HG03039 (cell line): ENCODE data around the gene TNRC6C.
"Not testable (repeated sequence)": the region's sequence is repeated elsewhere in the genome, so short reads cannot be mapped to it uniquely, and the experiment has no call there.

ENCODE experiments used
- ATAC-seq: cut with Tn5 transposase; IDR thresholded peaks from one replicate; pipeline ENCODE4 v1.9.1; 2021; ENCODE audit warnings: mild to moderate bottlenecking, moderate library complexity; ENCODE audit not compliant: unreplicated experiment

Gene TNRC6C

GRCh38 chr17:78041386-78042179 is 83.1 kb downstream of the TNRC6C start:
- ATAC-seq, result no peak

DNA sequence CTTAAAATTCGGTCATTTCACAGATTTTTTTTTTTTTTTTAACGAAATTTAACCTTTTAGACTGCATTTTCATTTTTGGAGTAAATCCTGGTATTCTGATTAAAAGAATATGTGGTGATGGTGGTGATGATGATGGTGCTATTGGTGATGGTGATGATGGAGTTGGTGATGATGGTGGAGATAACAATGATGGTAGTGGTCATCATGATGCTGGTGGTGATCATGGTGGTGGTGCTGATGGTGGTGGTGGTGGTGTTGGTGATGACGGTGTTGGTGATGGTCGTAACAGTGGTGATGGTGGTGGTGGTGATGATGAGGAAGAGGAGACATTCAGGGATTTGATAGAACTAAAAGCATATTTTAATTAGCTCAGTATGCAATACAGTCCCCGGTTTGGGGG is 84.0 kb downstream of the TNRC6C start:
- no peak for ATAC-seq

GRCh38 chr17:78043031-78043430 is 84.5 kb downstream of the TNRC6C start:
- ATAC-seq, result no peak

- ATAC-seq, result no peak
Measured at GRCh38 chr17:78044280-78044835, 85.9 kb downstream of the TNRC6C start.

GRCh38 chr17:78045316-78045715 is 86.8 kb downstream of the TNRC6C start:
- ATAC-seq, result no peak

DNA sequence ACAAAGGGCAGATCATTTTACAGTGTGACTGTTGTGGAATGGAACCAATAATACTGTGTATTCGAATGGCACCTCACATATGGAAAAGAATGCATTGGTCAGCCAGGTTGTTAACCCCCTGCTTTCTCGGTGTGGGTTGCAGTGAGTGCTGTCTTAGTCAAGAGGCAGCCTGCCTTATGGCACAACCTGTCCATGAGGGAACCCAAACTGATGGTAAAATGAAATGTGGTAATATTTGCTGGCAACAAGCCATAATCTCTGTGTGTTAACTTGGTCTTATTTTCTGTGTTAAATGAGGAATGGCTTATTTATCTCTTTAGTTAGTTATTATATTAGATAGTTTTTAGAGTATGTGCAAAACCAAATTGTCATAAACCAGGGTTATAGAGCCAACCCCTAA is 88.4 kb downstream of the TNRC6C start:
- no peak for ATAC-seq

- ATAC-seq, result no peak
Measured at GRCh38 chr17:78048346-78049292, 90.1 kb downstream of the TNRC6C start.

- no peak for ATAC-seq
Measured at GRCh38 chr17:78049609-78050008, 91.1 kb downstream of the TNRC6C start.

DNA sequence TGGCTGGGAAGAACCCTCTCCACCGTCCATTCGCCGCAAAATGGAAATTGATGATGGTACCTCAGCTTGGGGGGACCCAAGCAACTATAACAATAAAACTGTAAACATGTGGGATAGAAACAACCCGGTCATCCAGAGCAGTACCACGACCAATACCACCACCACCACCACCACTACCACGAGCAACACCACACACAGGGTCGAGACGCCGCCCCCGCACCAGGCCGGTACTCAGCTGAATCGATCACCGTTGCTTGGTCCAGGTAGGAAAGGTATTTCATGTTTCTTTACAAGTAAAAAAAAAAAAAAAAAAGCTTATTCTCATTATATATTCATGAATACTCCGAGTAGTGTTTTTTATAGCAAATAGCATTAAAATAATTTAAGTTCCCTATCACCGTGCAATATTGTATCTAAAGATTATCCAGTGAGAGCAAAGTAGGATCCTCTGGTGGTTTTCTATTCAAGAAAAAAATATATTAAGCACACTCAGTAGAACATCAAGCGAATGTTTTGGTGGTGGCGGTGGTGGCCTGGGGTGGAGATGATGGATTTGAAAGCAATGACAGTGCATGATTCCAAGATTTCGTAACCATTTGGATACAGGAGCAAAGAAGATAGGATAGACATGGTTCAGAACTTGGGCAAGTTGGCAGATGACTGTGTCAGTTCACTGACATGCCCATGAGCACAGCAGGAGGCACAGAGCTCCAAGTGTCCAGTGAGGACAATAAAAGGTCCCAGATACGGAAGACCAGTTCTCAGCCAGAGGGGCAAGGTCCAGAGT is 92.9 kb downstream of the TNRC6C start:
- ATAC-seq, result no peak

DNA sequence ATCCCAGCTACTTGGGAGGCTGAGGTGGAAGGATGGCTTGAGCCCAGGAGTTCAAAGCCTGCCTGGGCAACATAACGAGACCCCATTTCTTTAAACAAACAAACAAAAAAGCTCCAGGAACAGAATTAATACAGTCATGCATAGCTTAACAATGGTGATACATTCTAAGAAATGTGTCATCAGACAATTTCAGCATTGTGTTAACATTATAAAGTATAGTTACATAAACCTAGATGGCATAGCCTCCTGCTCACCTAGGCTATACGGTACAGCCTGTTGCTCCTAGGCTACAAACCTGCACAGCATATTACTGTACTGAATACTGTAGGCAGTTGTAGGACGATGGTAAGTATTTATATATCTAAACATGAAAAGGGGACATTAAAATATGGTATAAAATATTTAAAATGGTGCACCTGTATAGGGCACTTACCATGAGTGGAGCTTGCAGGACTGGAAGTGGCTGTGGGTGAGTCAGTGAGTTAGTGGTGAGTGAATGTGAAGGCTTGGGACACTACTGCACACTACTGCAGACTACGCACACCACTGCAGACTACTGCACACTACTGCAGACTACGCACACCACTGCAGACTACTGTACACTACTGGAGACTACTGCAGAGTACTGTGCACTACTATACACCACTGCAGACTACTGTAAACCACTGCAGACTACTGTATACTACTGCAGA is 95.4 kb downstream of the TNRC6C start:
- no peak for ATAC-seq

- ATAC-seq, result no peak
Measured at GRCh38 chr17:78057113-78057740, 98.7 kb downstream of the TNRC6C start.

DNA sequence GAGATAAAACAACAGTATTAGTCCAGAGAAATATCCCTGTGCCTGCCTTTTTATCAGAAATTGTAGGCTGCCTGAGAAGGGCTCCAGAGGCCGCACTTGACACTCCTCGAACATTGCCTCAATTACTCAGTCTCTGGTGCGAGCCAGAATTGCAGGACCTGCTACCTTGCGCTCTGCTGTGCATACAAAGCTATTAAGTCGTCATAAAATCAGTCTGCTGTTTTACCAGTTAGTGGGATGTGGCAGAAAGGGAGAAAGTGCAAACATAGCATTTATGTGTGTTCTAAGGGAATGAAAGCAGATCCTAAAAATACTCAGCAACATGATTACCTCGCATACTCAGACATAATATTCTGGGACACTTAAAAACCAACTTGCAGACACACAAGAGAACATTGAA is 99.5 kb downstream of the TNRC6C start:
- ATAC-seq, result no peak

- ATAC-seq, result no peak
Measured at GRCh38 chr17:78058581-78058980, 100.1 kb downstream of the TNRC6C start.

DNA sequence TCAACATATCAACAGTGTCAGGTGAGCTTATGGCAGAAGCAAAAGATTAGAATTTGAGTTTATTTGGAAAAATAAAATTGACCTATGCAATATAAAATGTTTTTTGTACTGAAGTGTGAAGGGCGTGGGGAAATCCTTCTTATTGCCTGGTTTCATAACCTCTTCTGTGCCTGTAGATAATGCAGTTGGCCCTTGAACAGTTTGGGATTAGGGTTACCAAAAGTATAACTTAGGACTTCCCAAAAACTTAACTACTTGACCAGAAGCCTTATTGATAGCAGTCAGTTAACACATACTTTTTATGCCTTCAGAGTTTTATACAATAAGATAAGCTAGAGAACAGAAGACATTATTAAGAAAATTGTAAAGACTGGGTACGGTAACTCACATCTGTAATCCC is 104.1 kb downstream of the TNRC6C start:
- ATAC-seq, result no peak

GRCh38 chr17:78063489-78063888 is 105.0 kb downstream of the TNRC6C start:
- no peak for ATAC-seq

- ATAC-seq, result no peak
Measured at GRCh38 chr17:78064708-78065107, 106.2 kb downstream of the TNRC6C start.

- ATAC-seq, result not testable (repeated sequence)
Measured at GRCh38 chr17:78066976-78067375, 108.5 kb downstream of the TNRC6C start.

DNA sequence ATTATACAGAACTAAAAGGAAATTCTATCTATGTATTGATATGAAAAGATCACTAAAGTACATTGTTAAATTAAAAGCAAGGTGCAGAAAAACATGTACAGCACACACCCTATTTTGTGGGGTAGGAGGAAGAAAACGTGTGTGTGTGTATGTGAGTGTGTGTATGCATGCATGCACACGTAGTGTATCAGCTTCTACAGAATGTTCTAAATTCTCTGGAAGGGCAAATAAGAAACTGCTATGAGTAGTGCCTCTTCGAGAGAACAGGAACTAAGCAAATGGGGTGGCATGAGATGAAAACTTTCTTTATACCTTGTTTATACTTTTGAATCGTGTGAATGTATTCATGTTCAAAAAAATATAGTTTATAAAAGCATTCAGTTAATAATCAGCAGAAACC is 111.2 kb downstream of the TNRC6C start:
- no peak for ATAC-seq

GRCh38 chr17:78072961-78073360 is 114.5 kb downstream of the TNRC6C start:
- ATAC-seq, result no peak

DNA sequence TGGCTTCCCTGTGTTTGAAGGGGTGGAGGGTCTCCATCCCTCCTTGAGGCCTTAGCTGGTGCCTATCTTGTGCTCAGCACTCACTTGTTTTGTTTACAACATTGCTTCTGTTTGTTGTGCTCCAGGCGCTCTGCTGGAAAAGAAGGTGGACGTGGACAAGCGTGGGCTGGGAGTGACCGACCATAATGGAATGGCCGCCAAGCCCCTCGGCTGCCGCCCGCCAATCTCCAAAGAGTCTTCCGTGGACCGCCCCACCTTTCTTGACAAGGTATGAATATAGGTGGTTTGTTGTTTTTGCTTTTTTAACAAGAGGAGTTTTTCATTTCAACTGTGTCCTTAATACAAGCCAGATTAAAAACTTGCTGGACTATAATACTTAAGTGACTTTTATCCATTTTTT is 116.5 kb downstream of the TNRC6C start:
- no peak for ATAC-seq
